HG03095 (cell line): Measurements from ENCODE around the gene DDX46.
A peak's percentile ranks its signal among the peaks of the same experiment; 100 is the strongest.
"Not testable (repeated sequence)": the region's sequence is repeated elsewhere in the genome, so short reads cannot be mapped to it uniquely, and the experiment has no call there.

Experiments
- ATAC-seq: cut with Tn5 transposase; IDR thresholded peaks from one replicate; pipeline ENCODE4 v1.9.1; 2021; ENCODE audit warnings: moderate library complexity; ENCODE audit not compliant: unreplicated experiment

The DDX46 gene

GRCh38 chr5:134758504-134759341 lies at the start of gene DDX46:
TSS of gene DDX46 (plus strand) at chr5:134758779. CDS start at chr5:134758939, 160 bp downstream.
- ATAC-seq = peak; percentile 96

- ATAC-seq = no peak
Measured at GRCh38 chr5:134714120-134714519, 44.5 kb upstream of the DDX46 start.

- ATAC-seq = no peak
Measured at GRCh38 chr5:134714541-134714940, 44.0 kb upstream of the DDX46 start.

DNA sequence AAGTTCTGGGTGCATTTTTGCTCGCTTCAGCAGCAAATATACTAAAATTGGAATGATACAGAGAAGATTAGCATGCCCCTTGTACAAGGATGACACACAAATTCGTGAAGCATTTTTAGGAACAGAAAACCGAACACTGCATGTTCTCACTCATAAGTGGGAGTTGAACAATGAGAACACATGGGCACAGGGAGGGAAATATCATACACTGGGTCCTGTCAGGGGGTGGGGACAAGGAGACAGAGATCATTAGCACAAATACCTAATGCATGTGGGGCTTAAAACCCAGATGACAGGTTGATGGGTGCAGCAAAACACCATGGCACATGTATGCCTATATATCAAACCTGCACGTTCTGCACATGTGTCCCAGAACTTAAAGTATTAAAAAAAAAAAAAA lies 43.1 kb upstream of the DDX46 start:
- not testable (repeated sequence) for ATAC-seq

DNA sequence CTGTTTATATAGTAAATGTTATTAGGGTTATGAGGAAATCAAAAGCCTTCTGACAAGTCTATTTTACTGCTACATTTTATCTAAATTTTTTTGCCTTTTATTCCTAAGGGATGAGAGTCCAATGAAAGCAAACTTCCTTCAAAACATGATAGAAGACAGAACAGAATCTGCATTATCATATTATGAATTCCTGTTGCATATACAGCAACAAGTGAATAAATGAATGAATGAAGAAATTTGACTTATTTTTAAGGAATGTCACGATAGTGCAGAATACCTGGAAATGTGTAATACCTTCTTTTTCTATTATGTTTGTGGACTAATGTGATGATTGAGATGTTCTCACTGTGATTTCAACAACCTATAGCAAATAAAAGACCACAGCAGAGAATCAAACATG lies 33.7 kb upstream of the DDX46 start:
- no peak for ATAC-seq

GRCh38 chr5:134732819-134733218 lies 25.8 kb upstream of the DDX46 start:
- no peak for ATAC-seq

DNA sequence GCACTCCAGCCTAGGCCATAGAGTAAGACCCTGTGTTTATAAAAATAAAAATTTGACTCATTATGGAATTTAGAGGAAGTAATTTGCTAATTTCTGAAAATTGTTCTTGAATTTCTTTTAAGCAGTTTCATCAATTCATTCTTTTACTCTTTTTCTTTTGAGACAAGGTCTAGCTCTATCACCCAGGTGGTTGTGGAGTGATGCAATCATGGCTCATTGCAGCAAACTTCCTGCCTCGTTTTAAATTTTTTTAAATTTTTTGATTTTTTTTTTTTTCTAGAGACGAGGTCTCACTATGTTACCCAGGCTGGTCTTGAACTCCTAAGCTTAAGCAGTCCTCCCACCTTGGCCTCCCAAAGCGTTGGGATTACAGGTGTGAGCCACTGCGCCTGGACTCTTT lies 23.3 kb upstream of the DDX46 start:
- ATAC-seq = no peak

GRCh38 chr5:134736173-134736812 lies 22.3 kb upstream of the DDX46 start:
- no peak for ATAC-seq

- peak; percentile 95 for ATAC-seq
Measured at GRCh38 chr5:134738133-134738962, 20.2 kb upstream of the DDX46 start, which contains the start of gene CAMLG. TSS of gene CAMLG (plus strand) at chr5:134738548. CDS start at chr5:134738621, 73 bp downstream.

GRCh38 chr5:134738963-134739661 lies 19.5 kb upstream of the DDX46 start:
- ATAC-seq = no peak

DNA sequence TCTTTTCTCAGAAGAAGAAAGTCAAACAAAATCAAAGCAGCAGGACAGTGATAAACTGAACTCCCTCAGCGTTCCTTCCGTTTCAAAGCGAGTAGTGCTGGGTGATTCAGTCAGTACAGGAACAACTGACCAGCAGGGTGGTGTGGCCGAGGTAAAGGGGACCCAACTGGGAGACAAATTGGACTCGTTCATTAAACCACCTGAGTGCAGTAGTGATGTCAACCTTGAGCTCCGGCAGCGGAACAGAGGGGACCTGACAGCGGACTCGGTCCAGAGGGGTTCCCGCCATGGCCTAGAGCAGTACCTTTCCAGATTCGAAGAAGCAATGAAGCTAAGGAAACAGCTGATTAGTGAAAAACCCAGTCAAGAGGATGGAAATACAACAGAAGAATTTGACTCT lies 17.5 kb upstream of the DDX46 start:
- no peak for ATAC-seq

- no peak for ATAC-seq
Measured at GRCh38 chr5:134742134-134742533, 16.4 kb upstream of the DDX46 start.

DNA sequence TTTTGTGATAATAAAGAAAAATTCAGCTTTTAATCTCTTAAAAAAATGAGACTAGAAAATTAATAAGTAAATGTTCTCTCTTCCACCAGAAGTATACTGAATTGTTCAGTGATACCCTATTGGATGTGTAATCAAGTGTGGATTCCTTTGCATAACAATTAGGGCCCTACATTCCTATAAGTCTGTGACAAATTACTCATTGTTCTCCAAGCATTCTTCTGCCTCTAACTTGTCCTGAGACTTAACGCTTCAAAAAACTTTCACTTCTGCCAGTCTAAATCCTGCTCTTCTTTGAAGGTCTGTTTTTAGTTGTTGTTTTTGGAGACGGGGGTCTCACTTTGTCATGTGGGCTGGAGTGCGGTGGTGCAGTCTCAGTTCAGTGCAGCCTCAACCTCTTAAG lies 9.2 kb upstream of the DDX46 start:
- no peak for ATAC-seq

DNA sequence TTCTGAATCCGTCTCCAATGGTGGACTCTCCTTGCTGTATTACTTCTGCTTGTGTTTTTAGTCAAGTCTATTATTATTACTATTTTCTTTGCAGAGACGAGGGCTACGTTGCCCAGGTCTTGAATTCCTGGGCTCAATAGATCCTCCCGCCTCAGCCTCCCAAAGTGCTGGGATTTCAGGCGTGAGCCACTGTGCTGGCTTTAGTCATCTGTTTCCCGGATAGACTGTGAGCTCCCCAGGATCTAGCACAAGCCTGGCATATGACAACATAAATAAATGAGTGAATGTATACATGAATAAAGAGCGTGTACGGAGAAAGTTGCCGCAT lies 439 bp upstream of the DDX46 start:
- ATAC-seq = peak; percentile 18

DNA sequence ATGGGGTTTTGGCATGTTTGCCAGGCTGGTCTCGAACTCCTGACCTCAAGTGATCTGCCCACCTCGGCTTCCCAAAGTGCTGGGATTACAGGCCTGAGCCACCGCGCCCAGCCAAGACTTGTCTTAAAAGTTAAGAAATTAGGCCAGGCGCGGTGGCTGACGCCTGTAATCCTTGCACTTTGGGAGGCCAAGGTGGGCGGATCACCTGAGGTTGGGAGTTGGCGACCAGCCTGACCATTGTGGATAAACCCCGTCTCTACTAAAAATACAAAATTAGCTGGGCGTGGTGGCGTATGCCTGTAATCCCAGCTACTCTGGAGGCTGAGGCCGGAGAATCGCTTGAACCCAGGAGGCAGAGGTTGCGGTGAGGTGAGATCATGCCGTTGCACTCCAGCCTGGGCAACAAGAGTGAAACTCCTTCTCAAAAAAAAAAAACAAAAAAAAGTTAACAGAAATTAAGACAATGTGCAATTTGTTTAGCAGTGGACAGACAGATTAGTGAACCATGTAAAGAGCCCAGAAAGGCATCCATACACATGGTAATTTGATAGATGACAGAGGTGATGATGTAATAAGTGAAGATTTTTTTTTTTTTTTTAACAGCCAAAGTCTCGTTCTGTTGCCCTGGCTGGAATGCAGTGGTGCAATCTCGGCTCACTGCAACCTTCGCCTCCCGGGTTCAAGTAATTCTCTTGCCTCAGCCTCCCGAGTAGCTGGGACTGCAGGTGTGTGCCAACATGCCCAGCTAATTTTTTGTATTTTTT lies 9.1 kb downstream of the DDX46 start:
- ATAC-seq = not testable (repeated sequence)

GRCh38 chr5:134769206-134769605 lies 10.6 kb downstream of the DDX46 start:
- ATAC-seq = no peak

GRCh38 chr5:134772461-134773125 lies 14.0 kb downstream of the DDX46 start:
- no peak for ATAC-seq

DNA sequence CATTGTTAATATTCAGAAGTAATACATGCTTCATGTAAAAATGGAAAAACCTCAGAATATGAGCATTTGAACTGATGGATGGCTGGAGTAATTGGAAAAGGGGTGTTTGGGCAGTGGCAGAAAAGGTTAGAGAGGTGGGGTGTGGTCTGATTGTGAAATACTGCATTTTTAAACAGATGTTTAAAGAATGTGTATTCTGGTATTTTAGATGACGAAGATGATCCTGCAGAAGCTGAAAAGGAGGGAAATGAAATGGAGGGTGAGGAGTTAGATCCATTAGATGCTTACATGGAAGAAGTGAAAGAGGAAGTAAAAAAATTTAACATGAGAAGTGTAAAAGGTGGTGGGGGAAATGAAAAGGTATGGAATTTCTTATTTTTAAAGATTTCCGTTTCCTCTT lies 18.8 kb downstream of the DDX46 start:
- ATAC-seq = no peak

DNA sequence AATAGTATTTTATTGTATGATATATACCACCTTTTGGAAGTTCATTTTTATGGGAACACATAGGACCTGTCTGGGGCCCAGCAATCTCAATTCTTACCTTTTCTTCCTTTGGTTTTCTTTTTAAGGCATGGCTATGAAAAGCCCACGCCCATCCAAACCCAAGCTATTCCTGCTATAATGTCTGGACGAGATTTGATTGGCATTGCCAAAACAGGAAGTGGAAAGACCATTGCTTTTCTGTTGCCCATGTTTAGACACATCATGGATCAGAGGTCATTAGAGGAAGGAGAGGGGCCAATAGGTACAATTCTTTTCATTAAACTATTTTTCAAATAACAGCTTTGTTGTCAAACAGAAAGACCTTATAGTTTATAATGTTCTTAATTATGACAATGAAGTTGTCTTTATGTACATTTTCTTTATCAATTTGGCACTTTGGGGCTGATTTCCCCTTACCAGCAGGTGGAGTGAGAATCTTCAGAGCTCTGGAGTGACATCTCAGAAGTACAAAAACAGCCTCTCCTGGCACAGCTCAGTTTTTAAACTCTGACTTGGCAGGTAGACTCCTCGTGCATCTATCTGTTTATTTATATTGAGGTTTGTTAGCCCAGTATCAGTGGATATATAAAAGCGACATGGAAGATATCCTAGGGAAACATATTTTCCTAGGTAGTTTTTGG lies 25.8 kb downstream of the DDX46 start:
- no peak for ATAC-seq
